Hindlimb muscle (tissue), 1 donor: Measurements from ENCODE around the gene MTMR4. TPM values are rescaled to one million over a fixed set of nuclear protein-coding genes. Genes with fewer than 3 reads are reported as not detected.
"Not testable (repeated sequence)": the region's sequence is repeated elsewhere in the genome, so short reads cannot be mapped to it uniquely, and the experiment has no call there.

Experiments used
- DNase-seq: peaks from one replicate; pipeline ENCODE4 v3.0.0-alpha.2; 2013
- polyA plus RNA-seq: library from polyadenylated mRNA; unstranded; fragments of 120-200 nt; gene quantifications from one replicate; pipeline ENCODE4 v1.2.1, GENCODE V29; 2013; ENCODE audit not compliant: insufficient read length

MTMR4 gene
- 22.1 TPM for polyA plus RNA-seq

DNA sequence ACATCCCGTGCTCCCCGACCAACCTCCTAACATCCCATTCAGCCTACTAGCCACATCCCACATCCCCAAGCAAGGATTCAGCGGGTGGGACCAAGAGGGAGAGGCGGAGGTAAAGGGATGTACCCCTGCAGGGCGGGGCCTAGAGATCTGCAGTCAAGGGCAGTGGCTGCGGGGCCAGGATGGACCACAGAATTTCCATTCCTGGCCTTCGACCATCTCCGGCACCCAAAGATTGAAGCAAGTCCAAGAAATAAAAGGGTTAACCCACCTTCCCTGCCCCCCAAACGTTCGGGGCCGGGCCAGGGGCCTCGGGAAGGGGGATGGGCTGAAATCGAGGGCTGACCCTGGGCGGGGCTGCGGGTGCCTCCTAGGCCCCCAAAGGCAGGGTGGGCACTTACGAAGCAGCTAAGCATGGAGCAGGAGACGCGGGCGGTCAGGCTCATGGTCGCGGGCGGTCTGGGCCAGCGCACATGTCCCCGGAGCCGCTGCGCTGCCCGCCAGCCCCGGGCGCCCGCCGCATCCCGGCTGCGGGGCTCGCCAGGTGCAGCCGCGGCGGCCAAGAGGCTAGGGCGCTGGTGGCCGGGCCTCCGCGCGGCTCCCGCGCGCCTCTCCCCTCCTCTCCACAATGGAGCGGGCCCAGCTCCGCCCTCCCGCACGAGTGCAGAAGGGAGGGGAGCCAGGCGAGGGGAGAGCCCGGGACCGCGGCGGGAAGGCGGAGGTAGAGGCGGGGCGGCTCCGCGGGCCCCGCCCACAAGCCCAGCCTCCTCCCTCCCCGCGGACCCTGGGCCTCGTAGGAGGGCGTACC, at the start of gene MTMR4:
Gene MTMR4 (minus strand): TSS at position 674 of the 805 bp plus-strand sequence. CDS start 231 bp downstream, at position 443.
- peak; percentile 88 for DNase-seq

DNA sequence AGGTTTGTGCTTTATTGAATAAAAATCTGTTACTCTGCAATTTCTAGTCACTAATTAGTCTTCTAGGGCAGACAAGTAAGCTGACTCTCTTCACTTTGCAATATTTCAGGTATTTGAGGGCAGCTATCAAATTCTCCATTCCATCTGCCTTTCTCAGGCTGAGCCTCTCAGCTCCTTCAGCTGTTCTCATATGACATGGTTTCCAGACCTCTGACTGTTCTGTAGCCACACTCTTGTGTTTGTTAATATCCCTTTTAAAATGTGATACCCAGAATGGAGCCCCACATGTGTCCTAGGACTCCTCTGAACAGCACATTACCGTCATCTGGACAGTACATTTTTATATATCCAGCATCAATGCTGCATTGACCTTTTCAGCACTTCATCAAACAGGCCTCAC, 46.1 kb upstream of the MTMR4 start:
- no peak for DNase-seq

DNA sequence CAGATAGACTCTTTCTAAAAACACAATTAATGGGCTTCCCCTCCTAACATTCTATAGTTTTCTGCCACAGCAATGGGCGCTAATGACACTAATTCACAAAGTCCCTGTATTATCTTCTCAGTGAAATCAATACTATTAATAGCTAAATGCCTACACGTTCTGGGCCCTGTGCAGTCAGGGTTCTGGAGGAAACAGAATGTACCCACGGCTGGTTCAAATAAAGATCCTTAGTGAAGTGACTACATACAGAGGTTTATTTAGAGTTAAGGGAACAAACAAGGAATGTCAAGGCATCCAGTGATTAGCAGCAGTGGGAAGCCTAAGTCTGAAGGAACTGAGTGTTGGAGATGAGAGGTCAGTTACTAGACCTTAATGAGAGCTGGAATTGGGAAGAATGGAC, 43.5 kb upstream of the MTMR4 start:
- DNase-seq: no peak

- DNase-seq: no peak
Observed at GRCh38 chr17:58556833-58557250, 42.4 kb upstream of the MTMR4 start.

- not testable (repeated sequence) for DNase-seq
Observed at GRCh38 chr17:58555109-58555508, 40.7 kb upstream of the MTMR4 start.

DNA sequence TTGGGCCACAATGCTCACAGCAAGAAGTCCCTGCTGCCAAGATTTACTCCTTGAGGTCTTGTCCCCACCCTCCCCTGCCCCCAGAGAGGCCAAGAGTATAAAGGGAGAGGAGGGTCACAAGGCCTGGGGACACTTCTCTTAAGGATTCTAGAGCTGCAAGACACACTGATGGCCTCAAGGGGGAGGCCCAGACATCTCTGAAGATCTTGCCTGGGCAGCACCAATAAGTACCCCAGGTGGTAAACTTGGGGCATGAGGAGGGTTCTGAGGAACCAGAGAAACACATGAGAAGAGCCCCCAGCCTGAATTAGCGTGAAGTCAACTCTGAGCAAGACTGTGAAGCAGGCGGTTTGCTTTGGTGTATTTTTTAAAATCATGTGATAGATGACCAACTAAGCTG, 26.8 kb upstream of the MTMR4 start:
- no peak for DNase-seq

DNA sequence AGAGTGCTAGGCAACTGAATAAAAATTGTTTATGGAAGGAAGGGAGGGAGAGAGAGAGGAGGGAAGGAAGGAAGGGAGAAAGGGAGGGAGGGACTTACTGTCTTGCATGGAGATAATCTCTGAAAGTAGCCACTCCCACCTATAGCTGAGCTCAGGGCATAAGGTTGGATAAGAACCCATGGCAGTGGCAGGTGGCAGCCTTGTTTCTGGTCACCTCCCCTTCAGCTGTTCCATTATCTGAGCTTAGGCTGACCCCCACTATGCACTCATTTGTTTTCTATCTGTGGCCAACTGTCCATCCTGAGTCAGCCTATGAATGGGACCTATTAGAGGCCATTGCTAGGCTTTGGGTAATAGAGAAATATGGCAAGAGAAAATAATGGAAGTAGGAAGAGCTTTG, 25.3 kb upstream of the MTMR4 start:
- no peak for DNase-seq

DNA sequence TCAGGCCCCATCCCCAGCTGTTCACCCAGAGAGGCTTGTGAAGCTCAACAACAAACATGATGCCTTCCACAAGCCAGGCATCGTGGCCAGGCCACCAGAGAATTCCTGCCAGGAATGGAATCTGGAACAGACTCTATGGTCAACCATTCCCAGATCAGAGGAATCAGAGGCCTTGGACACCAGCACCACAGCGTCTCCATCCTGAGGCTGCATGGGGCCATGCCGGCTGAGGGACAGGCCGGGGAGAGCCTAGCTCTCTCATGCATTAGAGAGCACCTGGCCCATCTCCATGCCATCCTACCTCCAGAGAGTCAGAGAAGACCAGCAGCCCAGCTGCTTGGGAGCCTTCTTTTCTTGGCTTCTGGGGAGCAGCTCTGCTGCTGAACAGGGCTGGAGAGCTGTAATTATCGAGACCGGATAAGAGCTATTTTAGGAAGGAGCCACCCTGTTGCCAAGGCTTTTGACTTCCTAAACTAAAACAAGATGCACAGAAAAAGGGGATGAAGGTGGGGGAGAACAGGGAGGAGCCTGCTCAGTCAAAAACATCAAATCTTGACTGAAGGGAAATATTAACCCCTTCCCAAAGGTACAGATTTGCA, 24.5 kb upstream of the MTMR4 start:
- no peak for DNase-seq

DNA sequence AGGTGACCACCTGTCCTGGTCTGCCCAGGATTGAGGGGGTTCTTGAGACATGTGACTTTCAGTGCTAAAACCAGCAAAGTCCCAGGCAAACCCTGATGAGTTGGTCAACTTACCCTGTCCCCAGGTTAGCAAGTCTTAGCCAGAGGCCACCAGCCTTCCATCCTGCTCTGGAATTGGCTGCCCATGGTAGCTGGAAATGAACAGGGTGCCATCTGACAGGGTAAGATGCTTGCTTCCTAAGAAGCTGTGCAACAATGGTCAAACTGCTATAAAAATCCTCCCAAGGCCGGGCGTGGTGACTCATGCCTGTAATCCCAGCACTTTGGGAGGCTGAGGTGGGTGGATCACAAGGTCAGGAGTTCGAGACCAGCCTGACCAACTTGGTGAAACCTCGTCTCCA, 22.8 kb upstream of the MTMR4 start:
- no peak for DNase-seq

- no peak for DNase-seq
Observed at GRCh38 chr17:58536542-58536941, 22.1 kb upstream of the MTMR4 start.

GRCh38 chr17:58535431-58535830, 21.0 kb upstream of the MTMR4 start:
- no peak for DNase-seq

GRCh38 chr17:58534901-58535421, 20.5 kb upstream of the MTMR4 start:
- DNase-seq: no peak

GRCh38 chr17:58534331-58534730, 19.9 kb upstream of the MTMR4 start:
- DNase-seq: no peak

GRCh38 chr17:58533616-58534188, 19.3 kb upstream of the MTMR4 start:
- no peak for DNase-seq

- DNase-seq: no peak
Observed at GRCh38 chr17:58532555-58532951, 18.1 kb upstream of the MTMR4 start.

DNA sequence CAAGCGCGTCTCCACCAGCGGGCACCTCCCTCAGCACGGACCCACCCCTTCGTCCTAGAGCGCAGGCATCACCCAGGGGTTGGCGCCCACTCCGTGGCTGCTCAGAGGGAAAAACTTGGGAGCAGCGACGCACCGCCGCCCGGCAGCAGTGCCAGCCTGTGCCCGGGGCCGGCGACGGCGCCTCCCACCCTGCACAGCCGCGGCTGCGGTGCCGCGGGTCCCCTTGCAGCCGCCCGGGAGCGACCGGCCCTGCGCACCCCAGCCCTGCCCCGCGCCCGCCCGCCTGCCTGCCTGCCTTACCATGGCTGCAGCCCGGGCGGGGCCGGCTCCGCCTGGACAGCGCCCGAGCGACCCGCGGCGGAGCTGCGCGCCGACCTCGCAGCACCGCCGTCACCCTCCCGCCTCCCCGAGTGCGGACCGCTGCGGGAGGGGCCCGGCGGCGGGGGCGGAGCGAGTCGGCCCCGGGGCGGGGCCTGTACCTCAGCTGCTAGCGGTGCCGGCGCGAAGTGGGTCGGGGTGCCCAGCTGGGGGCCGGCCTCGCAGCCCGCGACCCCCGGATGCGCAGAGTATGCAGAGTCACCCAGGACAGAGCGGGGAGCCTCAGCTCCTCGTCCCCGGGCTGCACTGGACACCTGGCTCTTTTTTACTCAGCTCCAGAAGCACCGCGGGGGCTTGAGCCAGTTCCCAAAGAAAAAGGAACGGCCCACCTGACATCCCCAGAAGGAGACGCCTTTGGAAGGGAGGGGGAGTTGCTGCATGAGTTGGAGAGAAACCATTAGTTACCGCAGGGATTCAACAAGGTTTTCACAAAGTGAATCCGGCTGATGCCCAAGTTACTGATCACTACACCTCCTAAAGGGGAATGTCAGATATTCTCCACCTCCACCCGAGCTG, 17.5 kb upstream of the MTMR4 start:
- peak; percentile 36 for DNase-seq

DNA sequence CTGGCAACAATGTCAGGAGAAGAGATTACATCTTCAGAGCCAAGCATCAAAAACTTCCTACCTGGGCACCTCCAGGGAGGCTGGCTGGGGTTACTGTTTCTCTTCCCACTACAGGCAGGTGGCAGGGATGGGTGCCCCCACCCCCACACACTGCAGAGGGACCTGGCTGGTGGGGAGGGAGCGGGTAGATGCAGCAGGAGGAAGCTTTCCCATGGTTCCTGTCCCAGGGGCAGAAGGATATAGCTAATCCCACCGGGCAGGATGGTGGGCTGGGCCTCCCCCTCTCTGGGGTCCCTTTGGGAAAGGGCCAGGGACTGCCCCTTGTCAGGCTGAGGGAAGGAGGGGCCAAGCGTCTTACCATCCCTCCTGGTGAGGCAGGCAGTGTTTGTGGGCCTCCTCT, 16.7 kb upstream of the MTMR4 start:
- DNase-seq: no peak

GRCh38 chr17:58530655-58531054, 16.2 kb upstream of the MTMR4 start:
- no peak for DNase-seq

DNA sequence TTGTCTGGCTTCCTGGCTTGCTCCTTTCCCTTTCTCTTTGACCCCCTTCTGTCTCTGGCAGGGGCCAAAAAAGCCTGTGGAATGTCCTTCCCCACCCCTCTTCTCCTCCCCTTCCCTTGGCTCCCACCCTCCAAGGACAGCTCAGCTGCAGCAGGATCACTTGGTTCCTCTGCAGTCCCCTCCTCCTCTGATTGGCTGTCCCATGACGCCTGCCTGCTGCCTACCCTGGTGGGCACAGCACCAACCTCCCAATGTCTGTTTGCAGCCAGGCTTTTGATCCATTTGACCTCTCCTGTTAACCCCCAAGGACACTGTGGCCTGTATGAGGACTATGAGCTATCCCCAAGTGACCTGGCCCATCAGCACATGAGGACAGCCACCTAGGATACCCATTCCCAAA, 14.8 kb upstream of the MTMR4 start:
- DNase-seq: no peak

DNA sequence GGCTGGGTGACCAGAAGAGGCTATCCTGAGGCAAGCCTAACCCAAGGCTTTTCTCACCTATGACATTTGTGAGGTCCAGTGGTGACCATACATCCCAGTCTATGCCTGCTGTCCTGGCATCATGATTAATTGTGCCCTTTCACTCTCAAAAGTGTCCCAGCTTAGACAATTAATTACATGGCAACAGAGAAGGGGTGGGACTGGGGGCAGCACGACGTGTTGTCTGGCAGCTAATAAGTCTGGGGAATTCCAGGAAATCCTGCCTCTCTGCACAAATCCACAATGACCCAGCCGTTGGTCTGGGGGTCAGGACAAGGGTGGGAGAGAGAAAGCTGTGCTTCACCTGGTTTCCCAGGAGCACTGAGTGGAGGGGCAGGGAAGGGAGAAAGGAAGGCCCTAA, 14.0 kb upstream of the MTMR4 start:
- DNase-seq: no peak

DNA sequence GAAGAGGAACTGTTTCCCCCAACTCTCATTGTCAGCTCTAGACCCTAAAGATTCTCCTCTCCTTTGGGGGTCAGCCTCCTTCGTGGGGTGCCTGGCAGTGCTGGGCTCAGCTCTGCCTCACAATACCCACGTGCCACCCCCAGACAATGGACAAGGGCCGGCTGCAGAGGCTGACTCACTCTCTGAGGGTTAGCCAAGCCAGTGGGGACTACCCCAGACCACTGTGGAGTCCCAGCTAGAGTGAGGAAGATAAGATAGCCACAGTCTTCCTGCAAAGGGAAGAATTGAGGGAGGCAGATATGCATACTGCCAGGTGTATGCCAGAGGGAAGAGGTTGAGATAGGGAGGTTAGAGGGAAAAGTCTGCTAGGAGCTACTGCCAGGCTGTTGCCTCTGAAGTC, 13.5 kb upstream of the MTMR4 start:
- no peak for DNase-seq

DNA sequence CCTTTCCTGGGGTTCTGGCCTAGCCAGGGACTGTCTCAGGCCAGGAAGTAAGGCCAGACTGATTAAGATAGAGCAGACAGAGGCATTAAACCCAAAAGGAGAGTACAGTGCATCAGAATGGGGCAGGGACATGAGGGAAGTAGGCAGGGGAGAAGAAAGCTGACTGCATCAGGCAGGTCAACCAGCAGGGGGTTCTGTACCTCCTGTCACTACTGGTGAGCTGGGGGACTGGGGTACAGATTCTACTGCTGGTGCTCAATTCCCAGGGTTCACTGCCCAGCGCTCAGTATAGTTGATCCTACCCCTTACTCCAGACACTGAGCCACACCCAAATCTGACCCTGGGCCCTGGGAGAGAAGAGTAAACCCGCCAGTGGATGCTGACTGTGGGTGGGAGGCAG, 12.9 kb upstream of the MTMR4 start:
- DNase-seq: no peak

- DNase-seq: no peak
Observed at GRCh38 chr17:58525239-58525638, 10.8 kb upstream of the MTMR4 start.
